ENCODE measurements around the gene MAD1L1.

MAD1L1 gene

DNA sequence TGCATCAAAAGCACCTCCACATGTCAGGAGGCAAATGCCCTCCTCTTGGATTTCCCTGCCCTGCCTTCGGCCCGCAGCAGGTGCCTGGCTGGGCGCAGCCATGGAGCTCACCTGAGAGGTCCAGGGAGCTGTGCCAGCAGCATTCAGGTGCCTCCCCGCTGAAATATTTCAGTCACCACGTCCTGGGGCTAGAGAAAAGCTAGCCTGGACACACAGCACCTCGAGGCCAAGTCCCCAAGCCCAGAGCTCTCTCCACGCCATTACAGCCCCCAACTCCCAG, 102.7 kb downstream of the MAD1L1 start:
- H3K23ac ChIP-seq (ENCODE audit: low read length in 2 of 2), result no peak overlapping the region
- no peak overlapping the region for H2BK120ac ChIP-seq (ENCODE audit: low read depth, low read length)
- H3K4me1 ChIP-seq (ENCODE audit: control insufficient read depth, insufficient read depth, low read depth, low read length), result peaks cover 16% of the 10 kb centered on the region
- no peak overlapping the region for H2AK5ac ChIP-seq (ENCODE audit: low read length, severe bottlenecking)
- H2BK5ac ChIP-seq (ENCODE audit: low read depth, low read length, poor library complexity, severe bottlenecking), result no peak overlapping the region
- H2BK15ac ChIP-seq (ENCODE audit: low read depth, poor library complexity, severe bottlenecking), result no peak overlapping the region
- H3K27me3 ChIP-seq (ENCODE audit: control insufficient read depth in 1 of 2, insufficient read depth in 1 of 2, low read length in 2 of 2), result no peaks in the 10 kb centered on the region
- H2BK12ac ChIP-seq (ENCODE audit: low read length in 2 of 2), result no peak overlapping the region
- H3K18ac ChIP-seq (ENCODE audit: low read depth in 1 of 2, low read length in 2 of 2), result no peak overlapping the region
- H3K4me3 ChIP-seq (ENCODE audit: insufficient read depth in 1 of 2, low read depth in 1 of 2, low read length in 2 of 2), result no peak overlapping the region
- no peak overlapping the region for H3K9ac ChIP-seq (ENCODE audit: low read length)
- 94% methylated on average over 7 of the region's 7 CpGs for WGBS
- H3K27ac ChIP-seq (ENCODE audit: low read length, poor library complexity, severe bottlenecking), result no peak overlapping the region
- H3K4ac ChIP-seq (ENCODE audit: low read depth in 1 of 2, low read length in 2 of 2), result no peak overlapping the region
- no peak overlapping the region for H3K4me2 ChIP-seq (ENCODE audit: low read length, poor library complexity, severe bottlenecking)
- peaks cover 4% of the 10 kb centered on the region for H3K79me1 ChIP-seq (replicated peaks; ENCODE audit: low read length, poor library complexity, severe bottlenecking)
- H3K9me3 ChIP-seq (ENCODE audit: control insufficient read depth, low read length), result no peaks in the 10 kb centered on the region
- H3K14ac ChIP-seq (ENCODE audit: low read length in 2 of 2), result no peak overlapping the region
- no peak overlapping the region for H4K91ac ChIP-seq (ENCODE audit: low read length)
- H3K36me3 ChIP-seq (ENCODE audit: control insufficient read depth in 1 of 2, insufficient read depth in 2 of 2, low read depth in 1 of 2, low read length in 2 of 2), result peaks cover 17 to 58% of the 10 kb centered on the region in 2 experiments
- no peak overlapping the region for H2AFZ ChIP-seq (ENCODE audit: low read depth, low read length)
- H4K8ac ChIP-seq (ENCODE audit: low read length), result no peak overlapping the region
- DNase-seq, result no peak

DNA sequence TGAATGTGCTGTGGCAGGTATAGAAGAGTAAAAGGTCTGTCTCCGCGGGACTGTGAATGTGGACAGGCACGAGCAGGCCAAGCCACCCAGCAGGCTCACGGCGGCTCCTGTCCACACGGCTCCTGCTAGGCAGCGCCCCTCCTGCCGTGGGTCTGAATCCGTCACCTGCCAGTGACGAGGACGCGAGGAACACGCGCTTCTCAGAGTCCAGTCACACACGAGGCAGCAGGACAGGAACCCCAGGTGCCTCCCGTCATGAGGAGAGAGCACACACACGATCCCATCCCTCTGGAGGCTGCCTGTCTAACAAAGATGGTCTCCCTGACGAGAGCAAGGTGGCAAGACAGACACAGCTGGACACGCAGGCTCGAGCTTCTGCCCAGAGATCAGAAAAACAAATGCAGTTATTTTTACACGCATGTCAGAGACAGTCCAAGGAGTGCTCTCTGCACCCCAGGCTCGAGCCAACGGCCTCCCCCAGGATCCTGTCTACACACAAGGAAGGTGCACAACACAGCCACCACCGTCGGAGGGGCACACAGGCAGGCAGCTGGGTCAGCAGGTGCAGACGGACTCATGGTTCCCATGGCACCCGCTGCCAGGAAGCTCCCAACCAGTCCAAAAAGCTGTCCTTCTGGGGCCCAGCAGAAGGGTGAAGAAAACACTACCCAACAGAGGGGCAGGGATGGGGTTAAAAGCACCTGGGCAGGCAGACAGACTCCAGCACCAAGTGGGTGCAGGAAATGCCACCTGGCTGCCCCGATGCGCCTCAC, 103.2 kb downstream of the MAD1L1 start:
- Histone ChIP-seq H2AFZ (ENCODE audit: low read depth, low read length) (no peak overlapping the region), H3K4me3 (ENCODE audit: insufficient read depth in 1 of 2, low read depth in 1 of 2, low read length in 2 of 2) (no peak overlapping the region), H3K23ac (ENCODE audit: low read length in 2 of 2) (no peak overlapping the region), H3K4me1 (ENCODE audit: control insufficient read depth, insufficient read depth, low read depth, low read length) (peaks cover 16% of the 10 kb centered on the region), H3K27ac (ENCODE audit: low read length, poor library complexity, severe bottlenecking) (no peak overlapping the region), H2BK5ac (ENCODE audit: low read depth, low read length, poor library complexity, severe bottlenecking) (no peak overlapping the region), H3K4ac (ENCODE audit: low read depth in 1 of 2, low read length in 2 of 2) (no peak overlapping the region), H2BK120ac (ENCODE audit: low read depth, low read length) (no peak overlapping the region), H3K9me3 (ENCODE audit: control insufficient read depth, low read length) (no peaks in the 10 kb centered on the region), H3K36me3 (ENCODE audit: control insufficient read depth in 1 of 2, insufficient read depth in 2 of 2, low read depth in 1 of 2, low read length in 2 of 2) (peaks cover 17 to 61% of the 10 kb centered on the region in 2 experiments), H2BK12ac (ENCODE audit: low read length in 2 of 2) (no peak overlapping the region), H4K91ac (ENCODE audit: low read length) (no peak overlapping the region), H2BK15ac (ENCODE audit: low read depth, poor library complexity, severe bottlenecking) (no peak overlapping the region), H3K18ac (ENCODE audit: low read depth in 1 of 2, low read length in 2 of 2) (no peak overlapping the region), H3K14ac (ENCODE audit: low read length in 2 of 2) (no peak overlapping the region), H2AK5ac (ENCODE audit: low read length, severe bottlenecking) (no peak overlapping the region), H3K9ac (ENCODE audit: low read length) (no peak overlapping the region), H3K79me1 (replicated peaks; ENCODE audit: low read length, poor library complexity, severe bottlenecking) (peaks cover 2% of the 10 kb centered on the region), H3K4me2 (ENCODE audit: low read length, poor library complexity, severe bottlenecking) (no peak overlapping the region), H4K8ac (ENCODE audit: low read length) (no peak overlapping the region), H3K27me3 (ENCODE audit: control insufficient read depth in 1 of 2, insufficient read depth in 1 of 2, low read length in 2 of 2) (no peaks in the 10 kb centered on the region)
- no peak for DNase-seq
- 93% methylated on average over 29 of the region's 29 CpGs for WGBS

DNA sequence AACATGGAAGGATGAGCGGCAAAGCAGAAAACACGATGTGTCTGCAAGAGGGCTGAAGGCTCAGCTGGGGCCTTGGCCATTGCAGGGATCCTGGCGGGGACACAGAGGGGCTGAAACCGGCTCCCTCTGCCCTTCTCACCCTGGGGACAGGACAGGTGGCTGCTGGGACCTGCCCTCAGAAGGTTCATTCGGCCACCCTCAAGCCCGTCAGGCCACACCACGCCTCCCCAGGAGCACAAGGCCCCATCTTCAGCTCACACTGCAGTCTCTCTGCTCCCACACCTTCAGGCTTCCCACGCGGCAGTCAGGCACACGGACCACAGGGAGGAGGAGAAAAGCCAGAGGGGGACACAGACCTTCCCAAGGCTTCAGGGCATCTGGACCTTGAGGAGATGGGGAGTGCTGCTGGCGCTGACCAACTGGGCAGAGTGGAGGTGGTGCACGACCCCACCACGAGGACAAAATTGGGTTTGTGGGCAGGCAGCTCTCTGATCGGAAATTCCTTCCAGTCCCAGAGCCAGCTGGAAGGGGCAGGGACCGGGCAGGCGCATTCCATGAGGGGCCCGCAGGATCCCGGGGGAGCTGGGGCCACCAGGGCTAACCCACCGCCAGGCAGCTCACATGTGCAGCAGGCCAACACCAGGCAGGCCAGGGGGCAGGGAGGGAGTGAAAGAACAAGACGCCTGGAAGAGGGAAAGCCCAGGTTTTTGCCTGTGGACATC, 104.0 kb downstream of the MAD1L1 start:
- Histone ChIP-seq H3K4me2 (ENCODE audit: low read length, poor library complexity, severe bottlenecking) (no peak overlapping the region), H3K4ac (ENCODE audit: low read depth in 1 of 2, low read length in 2 of 2) (no peak overlapping the region)

DNA sequence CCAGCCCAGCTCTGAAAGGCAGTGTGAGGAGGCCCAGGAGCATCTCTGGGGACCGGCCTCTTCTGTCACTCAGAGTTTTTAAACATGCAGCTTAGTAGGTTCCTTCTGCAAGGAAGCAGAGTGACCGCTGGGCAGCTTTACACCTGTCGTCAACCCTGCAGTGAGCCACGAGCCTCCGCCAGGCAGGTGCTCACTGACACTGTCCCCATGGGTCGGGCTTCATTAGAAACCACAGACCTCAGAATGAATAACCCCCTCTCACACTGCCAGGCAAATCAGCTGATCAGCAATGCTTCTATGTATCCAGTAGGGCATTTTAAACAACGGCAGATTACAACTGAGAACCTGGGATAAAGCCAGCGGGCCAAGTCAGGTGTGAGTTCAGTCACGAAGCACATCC, 106.1 kb downstream of the MAD1L1 start:
- Histone ChIP-seq H3K4me2 (ENCODE audit: low read length, poor library complexity, severe bottlenecking) (no peak overlapping the region), H4K8ac (ENCODE audit: low read length) (no peak overlapping the region), H3K4ac (ENCODE audit: low read depth in 1 of 2, low read length in 2 of 2) (no peak overlapping the region), H3K4me3 (ENCODE audit: insufficient read depth in 1 of 2, low read depth in 1 of 2, low read length in 2 of 2) (no peak overlapping the region), H2BK15ac (ENCODE audit: low read depth, poor library complexity, severe bottlenecking) (no peak overlapping the region), H2BK12ac (ENCODE audit: low read length in 2 of 2) (no peak overlapping the region), H3K23ac (ENCODE audit: low read length in 2 of 2) (no peak overlapping the region), H3K4me1 (ENCODE audit: control insufficient read depth, insufficient read depth, low read depth, low read length) (peaks cover 19% of the 10 kb centered on the region), H3K14ac (ENCODE audit: low read length in 2 of 2) (no peak overlapping the region), H3K36me3 (ENCODE audit: control insufficient read depth in 1 of 2, insufficient read depth in 2 of 2, low read depth in 1 of 2, low read length in 2 of 2) (peaks cover 4 to 62% of the 10 kb centered on the region in 2 experiments), H3K79me1 (replicated peaks; ENCODE audit: low read length, poor library complexity, severe bottlenecking) (peaks cover 2% of the 10 kb centered on the region), H4K91ac (ENCODE audit: low read length) (no peak overlapping the region), H3K9ac (ENCODE audit: low read length) (no peak overlapping the region), H3K27ac (ENCODE audit: low read length, poor library complexity, severe bottlenecking) (no peak overlapping the region), H3K9me3 (ENCODE audit: control insufficient read depth, low read length) (no peaks in the 10 kb centered on the region), H3K27me3 (ENCODE audit: control insufficient read depth in 1 of 2, insufficient read depth in 1 of 2, low read length in 2 of 2) (no peaks in the 10 kb centered on the region), H2AK5ac (ENCODE audit: low read length, severe bottlenecking) (no peak overlapping the region), H3K18ac (ENCODE audit: low read depth in 1 of 2, low read length in 2 of 2) (no peak overlapping the region), H2AFZ (ENCODE audit: low read depth, low read length) (no peak overlapping the region), H2BK120ac (ENCODE audit: low read depth, low read length) (no peak overlapping the region), H2BK5ac (ENCODE audit: low read depth, low read length, poor library complexity, severe bottlenecking) (no peak overlapping the region)
- 96% methylated on average over 9 of the region's 9 CpGs for WGBS
- no peak for DNase-seq

More for the DNA sequence above, 104.0 kb downstream of the MAD1L1 start:
- Histone ChIP-seq H3K27ac (ENCODE audit: low read length, poor library complexity, severe bottlenecking) (no peak overlapping the region), H3K23ac (ENCODE audit: low read length in 2 of 2) (no peak overlapping the region), H2AK5ac (ENCODE audit: low read length, severe bottlenecking) (no peak overlapping the region), H3K18ac (ENCODE audit: low read depth in 1 of 2, low read length in 2 of 2) (no peak overlapping the region), H2BK12ac (ENCODE audit: low read length in 2 of 2) (no peak overlapping the region), H3K4me3 (ENCODE audit: insufficient read depth in 1 of 2, low read depth in 1 of 2, low read length in 2 of 2) (no peak overlapping the region), H3K9me3 (ENCODE audit: control insufficient read depth, low read length) (no peaks in the 10 kb centered on the region), H2AFZ (ENCODE audit: low read depth, low read length) (no peak overlapping the region), H3K79me1 (replicated peaks; ENCODE audit: low read length, poor library complexity, severe bottlenecking) (peaks cover 2% of the 10 kb centered on the region), H3K14ac (ENCODE audit: low read length in 2 of 2) (no peak overlapping the region), H4K91ac (ENCODE audit: low read length) (peak overlapping the region; percentile 4), H2BK15ac (ENCODE audit: low read depth, poor library complexity, severe bottlenecking) (no peak overlapping the region), H3K27me3 (ENCODE audit: control insufficient read depth in 1 of 2, insufficient read depth in 1 of 2, low read length in 2 of 2) (no peaks in the 10 kb centered on the region), H3K4me1 (ENCODE audit: control insufficient read depth, insufficient read depth, low read depth, low read length) (peaks cover 16% of the 10 kb centered on the region), H2BK5ac (ENCODE audit: low read depth, low read length, poor library complexity, severe bottlenecking) (no peak overlapping the region), H3K36me3 (ENCODE audit: control insufficient read depth in 1 of 2, insufficient read depth in 2 of 2, low read depth in 1 of 2, low read length in 2 of 2) (peaks cover 13 to 68% of the 10 kb centered on the region in 2 experiments), H4K8ac (ENCODE audit: low read length) (no peak overlapping the region), H2BK120ac (ENCODE audit: low read depth, low read length) (no peak overlapping the region), H3K9ac (ENCODE audit: low read length) (no peak overlapping the region)
- 87% methylated on average over 20 of the region's 20 CpGs for WGBS
- no peak for DNase-seq

Measured in mesenchymal stem cell (in vitro differentiated cells and primary cell).